Measurements from ENCODE around the gene CEP192.

CEP192 gene

GRCh38 chr18:13131283-13131682, 140.1 kb downstream of the CEP192 start:
- H3K27me3 ChIP-seq (ENCODE audit: low read depth, low read length), result no peaks in the 10 kb centered on the region
- TF ChIP-seq, protein P1, sequence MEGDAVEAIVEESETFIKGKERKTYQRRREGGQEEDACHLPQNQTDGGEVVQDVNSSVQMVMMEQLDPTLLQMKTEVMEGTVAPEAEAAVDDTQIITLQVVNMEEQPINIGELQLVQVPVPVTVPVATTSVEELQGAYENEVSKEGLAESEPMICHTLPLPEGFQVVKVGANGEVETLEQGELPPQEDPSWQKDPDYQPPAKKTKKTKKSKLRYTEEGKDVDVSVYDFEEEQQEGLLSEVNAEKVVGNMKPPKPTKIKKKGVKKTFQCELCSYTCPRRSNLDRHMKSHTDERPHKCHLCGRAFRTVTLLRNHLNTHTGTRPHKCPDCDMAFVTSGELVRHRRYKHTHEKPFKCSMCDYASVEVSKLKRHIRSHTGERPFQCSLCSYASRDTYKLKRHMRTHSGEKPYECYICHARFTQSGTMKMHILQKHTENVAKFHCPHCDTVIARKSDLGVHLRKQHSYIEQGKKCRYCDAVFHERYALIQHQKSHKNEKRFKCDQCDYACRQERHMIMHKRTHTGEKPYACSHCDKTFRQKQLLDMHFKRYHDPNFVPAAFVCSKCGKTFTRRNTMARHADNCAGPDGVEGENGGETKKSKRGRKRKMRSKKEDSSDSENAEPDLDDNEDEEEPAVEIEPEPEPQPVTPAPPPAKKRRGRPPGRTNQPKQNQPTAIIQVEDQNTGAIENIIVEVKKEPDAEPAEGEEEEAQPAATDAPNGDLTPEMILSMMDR (IDR thresholded peaks at IDR 0.05; ENCODE audit: low read depth, low read length), result no peak
- no peak for TF ChIP-seq EZH2phosphoT487 (IDR thresholded peaks at IDR 0.05; ENCODE audit: low read depth)
- H3K36me3 ChIP-seq (replicated peaks; ENCODE audit: low read depth, low read length), result peaks cover 16% of the 10 kb centered on the region
- H2AFZ ChIP-seq (ENCODE audit: low read depth, low read length), result no peak overlapping the region
- H3K79me2 ChIP-seq (ENCODE audit: low read length), result no peaks in the 10 kb centered on the region
- H3K9ac ChIP-seq (ENCODE audit: low read length), result no peak overlapping the region
- H3K9me3 ChIP-seq (ENCODE audit: insufficient read depth, low read length), result no peaks in the 10 kb centered on the region
- H3K27ac ChIP-seq (ENCODE audit: low read length), result no peak overlapping the region
- H4K20me1 ChIP-seq (ENCODE audit: insufficient read depth, low read length), result no peaks in the 10 kb centered on the region
- H3K4me2 ChIP-seq (ENCODE audit: low read length), result no peak overlapping the region
- H3K4me1 ChIP-seq (ENCODE audit: low read length), result no peaks in the 10 kb centered on the region
- H3K4me3 ChIP-seq (ENCODE audit: low read length), result no peak overlapping the region

DNA sequence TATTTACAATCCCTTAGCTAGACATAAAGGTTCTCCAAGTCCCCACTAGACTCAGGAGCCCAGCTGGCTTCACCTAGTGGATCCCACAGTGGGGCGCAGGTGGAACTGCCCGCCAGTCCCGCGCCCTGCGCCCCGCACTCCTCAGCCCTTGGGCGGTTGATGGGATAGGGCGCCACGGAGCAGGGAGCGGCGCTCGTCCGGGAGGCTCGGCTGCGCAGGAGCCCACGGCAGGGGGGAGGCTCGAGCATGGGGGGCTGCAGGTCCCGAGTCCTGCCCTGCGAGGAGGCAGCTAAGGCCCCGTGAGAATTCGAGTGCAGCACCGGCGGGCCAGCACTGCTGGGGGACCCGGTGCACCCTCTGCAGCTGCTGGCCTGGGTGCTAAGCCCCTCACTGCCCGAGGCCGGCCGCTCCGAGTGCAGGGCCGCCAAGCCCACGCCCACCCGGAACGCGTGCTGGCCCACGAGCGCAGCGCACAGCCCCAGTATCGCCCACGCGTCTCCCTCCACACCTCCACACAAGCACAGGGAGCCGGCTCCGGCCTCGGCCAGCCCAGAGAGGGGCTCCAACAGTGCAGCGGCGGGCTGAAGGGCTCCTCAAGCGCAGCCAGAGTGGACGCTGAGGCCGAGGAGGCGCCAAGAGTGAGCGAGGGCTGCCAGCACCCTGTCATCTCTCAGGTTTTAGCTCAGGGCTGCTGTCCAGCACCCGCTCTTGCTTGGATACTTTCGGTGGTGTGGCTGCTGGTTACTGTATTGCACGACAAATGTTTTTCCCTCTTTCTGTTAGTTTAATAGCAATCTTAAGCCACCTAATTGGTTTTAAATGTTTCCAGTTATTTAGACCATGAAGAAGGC, 143.6 kb downstream of the CEP192 start:
- no peaks in the 10 kb centered on the region for H4K20me1 ChIP-seq (ENCODE audit: insufficient read depth, low read length)
- H3K4me2 ChIP-seq (ENCODE audit: low read length), result no peak overlapping the region
- peaks cover 5% of the 10 kb centered on the region for H3K36me3 ChIP-seq (replicated peaks; ENCODE audit: low read depth, low read length)
- no peaks in the 10 kb centered on the region for H3K9me3 ChIP-seq (ENCODE audit: insufficient read depth, low read length)
- H3K27ac ChIP-seq (ENCODE audit: low read length), result no peak overlapping the region
- H3K9ac ChIP-seq (ENCODE audit: low read length), result no peak overlapping the region
- H2AFZ ChIP-seq (ENCODE audit: low read depth, low read length), result no peak overlapping the region
- no peaks in the 10 kb centered on the region for H3K27me3 ChIP-seq (ENCODE audit: low read depth, low read length)
- H3K4me1 ChIP-seq (ENCODE audit: low read length), result peaks cover 6% of the 10 kb centered on the region; the same call in 1 of the 2 replicates
- TF ChIP-seq EZH2phosphoT487 (IDR thresholded peaks at IDR 0.05; ENCODE audit: low read depth), result no peak
- TF ChIP-seq, protein P1 (IDR thresholded peaks at IDR 0.05; ENCODE audit: low read depth, low read length), result no peak
- H3K79me2 ChIP-seq (ENCODE audit: low read length), result no peaks in the 10 kb centered on the region
- no peak overlapping the region for H3K4me3 ChIP-seq (ENCODE audit: low read length)

GRCh38 chr18:13136056-13136903, 145.1 kb downstream of the CEP192 start:
- Histone ChIP-seq H3K4me3 (ENCODE audit: low read length) (peak overlapping the region; percentile 81), H3K27ac (ENCODE audit: low read length) (no peak overlapping the region), H3K79me2 (ENCODE audit: low read length) (no peaks in the 10 kb centered on the region), H3K9ac (ENCODE audit: low read length) (peak overlapping the region; percentile 65; the same call in 1 of the 2 replicates), H4K20me1 (ENCODE audit: insufficient read depth, low read length) (no peaks in the 10 kb centered on the region), H3K9me3 (ENCODE audit: insufficient read depth, low read length) (no peaks in the 10 kb centered on the region), H2AFZ (ENCODE audit: low read depth, low read length) (no peak overlapping the region), H3K4me1 (ENCODE audit: low read length) (peaks cover 6% of the 10 kb centered on the region; the same call in 1 of the 2 replicates), H3K36me3 (replicated peaks; ENCODE audit: low read depth, low read length) (no peaks in the 10 kb centered on the region), H3K27me3 (ENCODE audit: low read depth, low read length) (no peaks in the 10 kb centered on the region), H3K4me2 (ENCODE audit: low read length) (peak overlapping the region; percentile 86)
- TF ChIP-seq, protein P1 (IDR thresholded peaks at IDR 0.05; ENCODE audit: low read depth, low read length), result no peak
- no peak for TF ChIP-seq EZH2phosphoT487 (IDR thresholded peaks at IDR 0.05; ENCODE audit: low read depth)
